Measurements from ENCODE around the gene KLHDC4.

DNA sequence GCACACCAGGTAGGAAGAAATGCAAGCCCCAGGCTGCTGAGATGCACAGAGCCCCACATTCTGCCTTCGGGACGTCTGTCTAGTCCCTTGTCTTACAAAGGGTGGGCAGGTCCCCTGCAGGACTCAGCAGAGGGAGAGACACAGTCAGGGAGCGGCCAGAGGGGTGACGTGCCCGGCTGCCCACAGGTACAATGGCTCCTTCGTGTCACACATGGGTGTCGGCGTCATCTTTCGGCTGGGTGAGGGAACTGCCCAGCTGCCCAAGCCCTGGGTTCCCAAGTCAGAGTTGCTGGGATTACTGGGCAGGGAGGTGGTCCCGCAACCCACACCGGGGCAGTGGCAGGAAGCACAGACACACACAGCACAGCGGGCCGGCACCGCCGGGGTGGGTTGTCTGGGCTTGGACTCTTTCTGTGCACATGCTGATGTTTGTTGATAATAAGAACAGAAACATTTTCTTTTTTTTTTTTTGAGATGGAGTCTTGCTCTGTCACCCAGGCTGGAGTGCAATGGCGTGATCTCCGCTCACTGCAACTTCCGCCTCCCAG, 82.9 kb downstream of the KLHDC4 start:
- TF ChIP-seq SPI1 (IDR thresholded peaks at IDR 0.05; ENCODE audit: low read depth, low read length), result no peak
- no peak for TF ChIP-seq POLR2A (IDR thresholded peaks at IDR 0.05; ENCODE audit: low read depth, low read length)

Measured in GM12891 (cell line).